H1 (cell line): Measurements from ENCODE around the gene EPHA4. TPM values are rescaled to one million over a fixed set of nuclear protein-coding genes. Genes with fewer than 3 reads are reported as not detected.

ENCODE experiments used
- CTCF ChIA-PET: fragments of 300-600 bp; sonication (Branson Sonifier 250); formaldehyde crosslinking; loops from one replicate; lab custom pipeline; 2021; ENCODE audit not compliant: partially characterized antibody; lab: Charles Lee
- POLR2A ChIA-PET: fragments of 300-600 bp; sonication (Branson Sonifier 250); formaldehyde crosslinking; loops from one replicate; lab custom pipeline; 2021; ENCODE audit warnings: inconsistent platforms; ENCODE audit not compliant: partially characterized antibody; lab: Charles Lee
- DNase-seq, 2 experiments: peaks; one replicate each; pipeline versions ENCODE4 v3.0.0 to v3.0.0-alpha.2; 2010 to 2022; ENCODE audit warnings: low spot score in 2 of 2, low read depth in 1 of 2, mixed read lengths in 1 of 2
- FAIRE-seq: peaks from 2 replicates; lab custom pipeline; 2011; peaks lifted over from hg19 to GRCh38; lab: Jason Lieb, UNC
- H2AFZ ChIP-seq: 2 replicates; pipeline ENCODE4 v1.8.1; 2012; ENCODE audit warnings: low read length, inconsistent platforms
- H2AK5ac ChIP-seq: 2 replicates; pipeline ENCODE4 v1.6.1; 2013; ENCODE audit warnings: low read depth, low read length
- H2BK120ac ChIP-seq: replicated peaks from 2 replicates; pipeline ENCODE3; 2013; ENCODE audit warnings: low read depth, low read length, inconsistent platforms
- H2BK12ac ChIP-seq: 2 replicates; pipeline ENCODE4 v1.6.1; 2013; ENCODE audit warnings: low read depth, low read length
- H2BK15ac ChIP-seq: 2 replicates; pipeline ENCODE4 v1.6.1; 2013; ENCODE audit warnings: low read length
- H2BK20ac ChIP-seq: 2 replicates; pipeline ENCODE4 v1.6.1; 2013; ENCODE audit warnings: low read length
- H2BK5ac ChIP-seq: 2 replicates; pipeline ENCODE4 v1.6.1; 2013; ENCODE audit warnings: low read depth, low read length
- H3K14ac ChIP-seq: 2 replicates; pipeline ENCODE4 v1.6.1; 2013; ENCODE audit warnings: inconsistent platforms; ENCODE audit not compliant: insufficient read length
- H3K18ac ChIP-seq: 2 replicates; pipeline ENCODE4 v1.6.1; 2013; ENCODE audit warnings: low read length; ENCODE audit errors: extremely low read depth
- H3K23ac ChIP-seq: 2 replicates; pipeline ENCODE4 v1.6.1; 2013; ENCODE audit warnings: inconsistent platforms; ENCODE audit not compliant: insufficient read length
- H3K23me2 ChIP-seq: 2 replicates; pipeline ENCODE4 v1.6.1; 2013; ENCODE audit warnings: low read depth, low read length
- H3K27ac ChIP-seq: 2 replicates; pipeline ENCODE4 v1.6.1; 2011; ENCODE audit warnings: low read depth, low read length, inconsistent platforms
- H3K27me3 ChIP-seq, 4 experiments: replicated peaks in 1 of 4; 1 replicate in 1 of 4; 2 replicates in 3 of 4; pipeline versions ENCODE4 v1.6.1 to v1.8.1; 2011 to 2013; ENCODE audit warnings: low read length in 3 of 4, mild to moderate bottlenecking in 3 of 4, inconsistent platforms in 2 of 4, mixed read lengths in 2 of 4, moderate library complexity in 1 of 4; ENCODE audit not compliant: control insufficient read depth in 3 of 4, insufficient read depth in 3 of 4; ENCODE audit errors: extremely low read depth in 1 of 4
- H3K36me3 ChIP-seq, 4 experiments: 2 replicates each; pipeline versions ENCODE4 v1.6.1 to v1.8.1; 2011 to 2013; ENCODE audit warnings: mild to moderate bottlenecking in 4 of 4, low read length in 3 of 4, moderate library complexity in 2 of 4, control low read depth in 1 of 4, inconsistent platforms in 1 of 4; ENCODE audit not compliant: insufficient read depth in 4 of 4, control insufficient read depth in 2 of 4
- H3K4ac ChIP-seq: replicated peaks from 2 replicates; pipeline ENCODE3; 2013; ENCODE audit warnings: low read length, low read depth, mixed read lengths, inconsistent platforms; ENCODE audit not compliant: insufficient read length
- H3K4me1 ChIP-seq, 4 experiments: replicated peaks in 1 of 4; 1 replicate in 1 of 4; 2 replicates in 3 of 4; pipeline versions ENCODE4 v1.6.1 to v1.8.1; 2011 to 2013; ENCODE audit warnings: low read length in 3 of 4, inconsistent platforms in 2 of 4, mixed read lengths in 1 of 4; ENCODE audit not compliant: insufficient read depth in 4 of 4, control insufficient read depth in 3 of 4
- H3K4me2 ChIP-seq, 2 experiments: 2 replicates each; pipeline versions ENCODE4 v1.6.1 to v1.8.1; 2011 to 2013; ENCODE audit warnings: low read depth in 2 of 2, low read length in 2 of 2, control low read depth in 1 of 2, inconsistent platforms in 1 of 2, mild to moderate bottlenecking in 1 of 2; ENCODE audit not compliant: insufficient read depth in 1 of 2
- H3K4me3 ChIP-seq, 4 experiments: fragments of 200-600, 300-600 bp in 1 of 4; sonication (generic), shearing (Covaris generic), sonication (Bioruptor Twin) in 1 of 4; 2 replicates each; pipeline versions ENCODE4 v1.5.1 to v1.8.1; 2011 to 2016; ENCODE audit warnings: low read length in 4 of 4, low read depth in 3 of 4, control low read depth in 2 of 4, inconsistent platforms in 2 of 4, mild to moderate bottlenecking in 2 of 4, mixed read lengths in 1 of 4, moderate library complexity in 1 of 4; ENCODE audit not compliant: insufficient read depth in 2 of 4; ENCODE audit errors: extremely low read depth in 1 of 4
- H3K56ac ChIP-seq: replicated peaks from 2 replicates; pipeline ENCODE3; 2013; ENCODE audit warnings: low read depth, mild to moderate bottlenecking, mixed read lengths, low read length, inconsistent platforms; ENCODE audit not compliant: insufficient read length
- H3K79me1 ChIP-seq: 2 replicates; pipeline ENCODE4 v1.6.1; 2013; ENCODE audit warnings: low read depth, low read length, control low read depth
- H3K79me2 ChIP-seq, 2 experiments: 2 replicates each; pipeline versions ENCODE4 v1.6.1 to v1.8.1; 2012 to 2013; ENCODE audit warnings: low read length in 2 of 2, mild to moderate bottlenecking in 2 of 2, inconsistent platforms in 1 of 2; ENCODE audit not compliant: insufficient read depth in 2 of 2, control insufficient read depth in 1 of 2
- H3K9ac ChIP-seq, 4 experiments: replicated peaks in 1 of 4; 1 replicate in 1 of 4; 2 replicates in 3 of 4; pipeline versions ENCODE4 v1.6.1 to v1.8.1; 2011 to 2013; ENCODE audit warnings: low read depth in 3 of 4, low read length in 3 of 4, control low read depth in 2 of 4, mild to moderate bottlenecking in 2 of 4, moderate library complexity in 2 of 4, inconsistent platforms in 1 of 4; ENCODE audit errors: extremely low read depth in 1 of 4
- H3K9me3 ChIP-seq, 2 experiments: 2 replicates each; pipeline versions ENCODE4 v1.6.1 to v1.8.1; 2012 to 2013; ENCODE audit warnings: mild to moderate bottlenecking in 2 of 2, moderate library complexity in 2 of 2, control low read depth in 1 of 2, inconsistent platforms in 1 of 2, low read depth in 1 of 2, low read length in 1 of 2, mixed read lengths in 1 of 2; ENCODE audit not compliant: insufficient read depth in 2 of 2
- H4K20me1 ChIP-seq, 2 experiments: replicated peaks in 1 of 2; 2 replicates each; pipeline versions ENCODE3 to v1.8.1; 2011 to 2013; ENCODE audit warnings: inconsistent platforms in 2 of 2, low read length in 2 of 2, mild to moderate bottlenecking in 1 of 2; ENCODE audit not compliant: insufficient read depth in 2 of 2, control insufficient read depth in 1 of 2
- H4K5ac ChIP-seq: 2 replicates; pipeline ENCODE4 v1.6.1; 2013; ENCODE audit warnings: low read length, low read depth, mixed read lengths, inconsistent platforms; ENCODE audit not compliant: insufficient read length
- H4K8ac ChIP-seq: 2 replicates; pipeline ENCODE4 v1.8.0; 2013; ENCODE audit warnings: mild to moderate bottlenecking, moderate library complexity, low read length, inconsistent platforms; ENCODE audit not compliant: insufficient read depth; ENCODE audit errors: extremely low read depth
- H4K91ac ChIP-seq: replicated peaks from 2 replicates; pipeline ENCODE3; 2013; ENCODE audit warnings: low read length, mixed read lengths, inconsistent platforms; ENCODE audit not compliant: insufficient read length
- SP4 ChIP-seq: IDR thresholded peaks from 2 replicates; pipeline ENCODE4 v1.6.1; 2012; ENCODE audit warnings: low read length, inconsistent platforms
- SRF ChIP-seq: IDR thresholded peaks from 2 replicates; pipeline ENCODE4 v1.6.1; 2011; ENCODE audit warnings: mild to moderate bottlenecking, low read depth, low read length, moderate library complexity
- TAF7 ChIP-seq: optimal IDR thresholded peaks from 2 replicates; pipeline ENCODE3; 2011; ENCODE audit warnings: low read depth, mild to moderate bottlenecking, inconsistent platforms, low read length, moderate library complexity, borderline replicate concordance
- WGBS, 2 experiments: shearing (Covaris generic) in 1 of 2; methylation state at CpG; one replicate each; pipeline versions ENCODE4 v1.1.6 to v1.1.7; 2013 to 2015; ENCODE audit warnings: low lambda C conversion rate in 2 of 2, mixed read lengths in 2 of 2, inconsistent platforms in 1 of 2, low coverage in 1 of 2, missing lambda C conversion rate in 1 of 2; ENCODE audit not compliant: insufficient replicate concordance in 2 of 2, insufficient coverage in 1 of 2, insufficient read length in 1 of 2; ENCODE audit errors: extremely low coverage in 1 of 2, missing lambda C conversion rate in 1 of 2; 5-methylcytosine and 5-hydroxymethylcytosine counted together
- polyA plus RNA-seq, 7 experiments: library from polyadenylated mRNA; depleted of rRNA in 3 of 7; stranded (reverse) in 5 of 7; unstranded in 2 of 7; fragments of >200 nt in 5 of 7; fragments of 200-250 nt in 2 of 7; gene quantifications; 1 replicate in 5 of 7; 2 replicates in 1 of 7; 4 replicates in 1 of 7; pipeline versions ENCODE4 v1.2.1 to v1.2.3, GENCODE V29; 2011 to 2013; ENCODE audit warnings: missing spikeins in 2 of 7, mixed read lengths in 2 of 7
- total RNA-seq: library from RNA; stranded (reverse); fragmentation: NEBNext Ultra II Directional; extraction: Animal tissue kit (Norgen Biotek cat#: 25700); gene quantifications from 2 replicates; pipeline ENCODE4 v1.2.1, GENCODE V29; 2021

Gene EPHA4
- total and polyA plus RNA-seq, 2 of the 8 experiments (the other 6 are each of a cell fraction or from before 2014, with no cell fraction given), result 4.3 to 5.7 TPM

GRCh38 chr2:221388891-221389290 is 183.2 kb downstream of the EPHA4 start:
- Histone ChIP-seq H3K18ac (no peak overlapping the region), H3K23me2 (no peaks in the 10 kb centered on the region), H4K8ac (no peak overlapping the region), H3K36me3 (no peaks in the 10 kb centered on the region), H3K9ac (no peak overlapping the region), H3K9me3 (no peaks in the 10 kb centered on the region), H3K14ac (no peak overlapping the region), H3K4me1 (no peaks in the 10 kb centered on the region; a peak in 1 of 7 replicates), H3K79me1 (no peaks in the 10 kb centered on the region), H4K91ac (no peak overlapping the region), H2AK5ac (no peak overlapping the region), H4K5ac (no peak overlapping the region), H3K56ac (no peak overlapping the region), H3K23ac (no peak overlapping the region), H3K4ac (no peak overlapping the region), H3K27ac (no peak overlapping the region), H2BK20ac (no peak overlapping the region), H2BK120ac (no peak overlapping the region), H3K4me3 (no peak overlapping the region), H2BK12ac (no peak overlapping the region), H2BK5ac (no peak overlapping the region), H4K20me1 (no peaks in the 10 kb centered on the region), H3K4me2 (no peak overlapping the region), H2BK15ac (no peak overlapping the region), H3K27me3 (no peaks in the 10 kb centered on the region), H3K79me2 (no peaks in the 10 kb centered on the region), H2AFZ (no peak overlapping the region)
- no peak for DNase-seq
- 91% methylated on average over 7 of the region's 7 CpGs; no CpG with 5 or more reads in 1 of the 2 experiments for WGBS, 2 experiments
- POLR2A ChIA-PET, result no interaction called here
- TF ChIP-seq SP4 (no peak), SRF (no peak), TAF7 (no peak)
- CTCF ChIA-PET, result interaction anchor here (1.6 kb wide), 1 partner anchor 16 kb away, joined by 4 read pairs; no protein-coding TSS in a partner anchor
- FAIRE-seq, result no peak
